ENCODE results near the gene MOB2. TPM values are rescaled to one million over a fixed set of nuclear protein-coding genes. Genes with fewer than 3 reads are reported as not detected.
A peak's percentile ranks its signal among the peaks of the same experiment; 100 is the strongest.

MOB2 gene
- total and polyA plus RNA-seq, 7 experiments from 2014 or later, result 37.6 to 59.8 (median 51.2) TPM

DNA sequence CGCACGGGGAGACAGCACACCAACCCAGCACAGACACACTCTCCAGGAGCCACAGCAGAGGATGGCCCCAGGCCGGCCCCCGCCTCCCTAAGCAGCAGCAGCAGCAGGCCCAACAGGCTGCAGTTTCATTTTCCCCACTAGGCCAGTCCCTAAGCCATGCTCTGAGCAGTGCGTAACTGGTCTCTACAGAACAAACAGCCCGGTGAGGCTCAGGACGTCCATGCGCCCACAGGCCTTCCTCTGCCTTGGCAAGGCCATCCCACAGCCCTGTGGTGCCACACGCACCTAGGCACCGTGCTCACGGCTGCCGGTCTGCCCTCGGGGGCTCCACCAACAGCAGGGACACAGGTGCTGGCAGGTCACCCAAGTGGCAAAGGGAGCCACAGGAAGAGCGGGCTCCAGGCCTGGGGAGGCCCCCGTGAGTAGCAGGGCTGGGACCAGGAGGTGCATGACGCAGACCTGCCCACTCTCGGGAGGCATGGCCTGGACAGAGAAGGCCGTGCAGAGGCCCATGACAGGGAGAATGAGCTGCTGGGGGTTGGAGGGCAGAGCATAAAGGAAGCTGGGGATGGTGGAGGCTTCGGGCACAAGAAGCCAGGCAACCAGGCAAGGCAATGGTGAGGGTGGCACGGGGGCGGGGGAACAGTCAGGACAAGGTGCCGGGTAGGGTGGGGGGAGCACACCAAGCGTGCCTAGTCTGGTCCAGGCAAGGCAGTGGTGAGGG is 1.4 kb upstream of the MOB2 start:
- H3K36me3 ChIP-seq (ENCODE audit: control insufficient read depth in 2 of 3, insufficient read depth in 3 of 3, low read length in 3 of 3), result peaks cover 0 to 28% (median 0%) of the 10 kb centered on the region in 3 experiments
- Mint-ChIP-seq H3K27ac (peak overlapping the region in 1 of 9 donors; percentile 69), H3K36me3 (peaks cover 0 to 5% (median 0%) of the 10 kb centered on the region in 5 donors), H3K27me3 (no peaks in the 10 kb centered on the region), H3K9me3 (no peaks in the 10 kb centered on the region), H3K4me1 (peaks cover 6 to 46% (median 32%) of the 10 kb centered on the region in 7 donors), H3K4me3 (peak overlapping the region in 1 of 10 donors; percentile 11)
- ATAC-seq (no peak), DNase-seq (no peak)
- ChIA-PET CTCF (no interaction called here), POLR2A (no interaction called here)
- peaks cover 7 to 9% of the 10 kb centered on the region in 2 donors for H3K4me1 ChIP-seq (ENCODE audit: control insufficient read depth in 2 of 2, insufficient read depth in 2 of 2, low read length in 2 of 2)
- no peak overlapping the region for H3K4me3 ChIP-seq (ENCODE audit: low read length)
- H3K27ac ChIP-seq (ENCODE audit: low read depth, low read length), result no peak overlapping the region
- no peaks in the 10 kb centered on the region for H3K9me3 ChIP-seq (ENCODE audit: control insufficient read depth in 2 of 3, low read length in 3 of 3)
- intact Hi-C loops (cut with micrococcal nuclease), result no loop called here
- H3K27me3 ChIP-seq (ENCODE audit: control insufficient read depth in 2 of 2, insufficient read depth in 2 of 2, low read length in 2 of 2), result no peaks in the 10 kb centered on the region

GRCh38 chr11:1487091-1487850 is 692 bp upstream of the MOB2 start:
- Mint-ChIP-seq H3K4me1 (peaks cover 4 to 38% (median 24%) of the 10 kb centered on the region in 7 donors), H3K9me3 (no peaks in the 10 kb centered on the region), H3K27me3 (no peaks in the 10 kb centered on the region), H3K36me3 (peaks cover 0 to 5% (median 0%) of the 10 kb centered on the region in 5 donors), H3K27ac (peak overlapping the region in 2 of 9 donors; percentile 8 to 14), H3K4me3 (peak overlapping the region in 1 of 10 donors; percentile 25)
- Histone ChIP-seq H3K27me3 (ENCODE audit: control insufficient read depth in 2 of 2, insufficient read depth in 2 of 2, low read length in 2 of 2) (no peaks in the 10 kb centered on the region), H3K4me1 (ENCODE audit: control insufficient read depth in 2 of 2, insufficient read depth in 2 of 2, low read length in 2 of 2) (peaks cover 7 to 9% of the 10 kb centered on the region in 2 donors), H3K27ac (ENCODE audit: low read depth, low read length) (no peak overlapping the region), H3K4me3 (ENCODE audit: low read length) (no peak overlapping the region), H3K36me3 (ENCODE audit: control insufficient read depth in 2 of 3, insufficient read depth in 3 of 3, low read length in 3 of 3) (peaks cover 0 to 34% (median 0%) of the 10 kb centered on the region in 3 experiments), H3K9me3 (ENCODE audit: control insufficient read depth in 2 of 3, low read length in 3 of 3) (no peaks in the 10 kb centered on the region)
- no peak for DNase-seq
- ChIA-PET POLR2A (no interaction called here), CTCF (no interaction called here)
- intact Hi-C loops (cut with micrococcal nuclease), result no loop called here
- ATAC-seq, result no peak

DNA sequence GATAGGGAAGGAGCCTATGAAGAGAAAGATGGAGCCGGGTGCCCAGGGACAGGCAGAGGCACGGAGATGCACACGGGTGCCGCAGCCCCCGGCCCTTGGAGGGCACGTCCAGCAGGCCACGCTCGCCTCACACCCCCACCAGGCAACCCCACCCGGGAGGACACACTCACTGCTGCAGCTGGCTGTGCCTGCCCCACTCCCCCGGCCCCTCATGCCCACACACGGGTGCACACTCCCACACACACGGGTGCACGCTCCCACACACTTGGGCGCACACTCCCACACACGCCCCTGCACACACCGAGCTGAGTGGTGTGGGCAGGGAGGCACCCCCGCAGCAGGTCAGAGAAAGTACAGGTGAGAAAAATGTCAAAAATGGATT is 1.1 kb downstream of the MOB2 start:
- ChIA-PET CTCF (no interaction called here), POLR2A (no interaction called here)
- ATAC-seq (no peak), DNase-seq (no peak)
- Histone ChIP-seq H3K27me3 (ENCODE audit: control insufficient read depth in 2 of 2, insufficient read depth in 2 of 2, low read length in 2 of 2) (no peaks in the 10 kb centered on the region), H3K9me3 (ENCODE audit: control insufficient read depth in 2 of 3, low read length in 3 of 3) (no peaks in the 10 kb centered on the region), H3K36me3 (ENCODE audit: control insufficient read depth in 2 of 3, insufficient read depth in 3 of 3, low read length in 3 of 3) (peaks cover 0 to 46% (median 0%) of the 10 kb centered on the region in 3 experiments), H3K27ac (ENCODE audit: low read depth, low read length) (no peak overlapping the region), H3K4me1 (ENCODE audit: control insufficient read depth in 2 of 2, insufficient read depth in 2 of 2, low read length in 2 of 2) (peaks cover 7 to 9% of the 10 kb centered on the region in 2 donors), H3K4me3 (ENCODE audit: low read length) (no peak overlapping the region)
- intact Hi-C loops (cut with micrococcal nuclease), result no loop called here
- peak overlapping the region in 1 of 9 donors; percentile 61 for H3K27ac Mint-ChIP-seq
- H3K9me3 Mint-ChIP-seq, result no peaks in the 10 kb centered on the region
- peak overlapping the region in 2 of 10 donors; percentile 4 to 26 for H3K4me3 Mint-ChIP-seq
- no peaks in the 10 kb centered on the region for H3K27me3 Mint-ChIP-seq
- peaks cover 0 to 5% (median 0%) of the 10 kb centered on the region in 5 donors for H3K36me3 Mint-ChIP-seq
- H3K4me1 Mint-ChIP-seq, result peaks cover 4 to 37% (median 22%) of the 10 kb centered on the region in 7 donors

DNA sequence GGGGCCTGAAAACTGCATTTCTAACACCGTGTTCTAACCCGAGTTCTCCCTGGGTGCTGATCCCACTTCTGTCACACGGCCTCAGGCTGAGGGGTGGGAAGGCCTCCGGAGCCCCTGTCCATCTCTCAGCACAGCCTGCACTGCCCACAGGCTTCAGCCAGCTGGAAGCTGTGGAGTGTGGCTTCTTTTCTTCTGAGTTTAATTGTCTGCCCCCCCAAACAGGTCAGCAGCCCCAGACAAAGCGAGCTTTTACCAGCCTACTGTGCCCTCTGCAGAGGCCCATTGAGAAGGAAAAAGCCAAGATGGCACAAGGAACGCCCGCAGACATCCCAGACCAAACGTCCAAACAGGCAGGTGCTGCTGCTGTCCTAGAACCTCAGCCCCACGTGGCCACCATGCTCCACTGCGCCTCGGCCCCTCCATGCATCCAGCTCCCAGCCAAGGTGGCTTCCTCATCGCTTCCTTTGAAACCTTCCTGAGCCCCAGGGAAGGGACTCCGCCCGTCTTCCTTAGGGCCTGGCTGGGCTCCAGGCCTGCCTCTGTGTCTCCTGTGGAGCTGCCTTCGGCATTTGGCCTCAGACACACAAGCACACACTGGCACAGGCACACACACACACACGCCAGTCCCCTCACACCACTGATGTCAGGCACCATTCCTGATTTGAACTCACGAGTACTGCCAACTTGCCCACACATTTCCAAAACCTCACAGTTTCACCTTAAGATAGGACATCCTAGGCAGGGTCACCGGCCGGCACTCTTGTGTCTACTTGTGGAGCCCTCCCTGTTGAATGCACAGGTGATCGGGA is 1.7 kb downstream of the MOB2 start:
- POLR2A ChIA-PET, result no interaction called here
- H3K27me3 Mint-ChIP-seq, result no peaks in the 10 kb centered on the region
- intact Hi-C loops (cut with micrococcal nuclease), result no loop called here
- H3K9me3 ChIP-seq (ENCODE audit: control insufficient read depth in 2 of 3, low read length in 3 of 3), result no peaks in the 10 kb centered on the region
- H3K4me3 ChIP-seq (ENCODE audit: low read length), result no peak overlapping the region
- H3K36me3 Mint-ChIP-seq, result peaks cover 0 to 5% (median 0%) of the 10 kb centered on the region in 5 donors
- H3K4me1 ChIP-seq (ENCODE audit: control insufficient read depth in 2 of 2, insufficient read depth in 2 of 2, low read length in 2 of 2), result peaks cover 7 to 9% of the 10 kb centered on the region in 2 donors
- ATAC-seq (no peak), DNase-seq (no peak)
- peaks cover 0 to 52% (median 0%) of the 10 kb centered on the region in 3 experiments for H3K36me3 ChIP-seq (ENCODE audit: control insufficient read depth in 2 of 3, insufficient read depth in 3 of 3, low read length in 3 of 3)
- H3K4me1 Mint-ChIP-seq, result peaks cover 4 to 37% (median 22%) of the 10 kb centered on the region in 7 donors
- no peaks in the 10 kb centered on the region for H3K27me3 ChIP-seq (ENCODE audit: control insufficient read depth in 2 of 2, insufficient read depth in 2 of 2, low read length in 2 of 2)
- no peak overlapping the region for H3K27ac ChIP-seq (ENCODE audit: low read depth, low read length)
- H3K27ac Mint-ChIP-seq, result peak overlapping the region in 3 of 9 donors; percentile 41 to 67 (median 61)
- CTCF ChIA-PET, result no interaction called here
- peak overlapping the region in 2 of 10 donors; percentile 4 to 26 for H3K4me3 Mint-ChIP-seq
- no peaks in the 10 kb centered on the region for H3K9me3 Mint-ChIP-seq

- Histone ChIP-seq H3K4me3 (ENCODE audit: low read length) (no peak overlapping the region), H3K9me3 (ENCODE audit: control insufficient read depth in 2 of 3, low read length in 3 of 3) (no peaks in the 10 kb centered on the region), H3K36me3 (ENCODE audit: control insufficient read depth in 2 of 3, insufficient read depth in 3 of 3, low read length in 3 of 3) (peaks cover 0 to 59% (median under 1%) of the 10 kb centered on the region in 3 experiments), H3K27me3 (ENCODE audit: control insufficient read depth in 2 of 2, insufficient read depth in 2 of 2, low read length in 2 of 2) (no peaks in the 10 kb centered on the region), H3K4me1 (ENCODE audit: control insufficient read depth in 2 of 2, insufficient read depth in 2 of 2, low read length in 2 of 2) (peaks cover 7 to 9% of the 10 kb centered on the region in 2 donors), H3K27ac (ENCODE audit: low read depth, low read length) (no peak overlapping the region)
- CTCF ChIA-PET, result no interaction called here
- no peak overlapping the region for H3K4me3 Mint-ChIP-seq
- H3K27me3 Mint-ChIP-seq, result no peaks in the 10 kb centered on the region
- ATAC-seq (no peak), DNase-seq (no peak)
- H3K4me1 Mint-ChIP-seq, result peaks cover 4 to 31% (median 17%) of the 10 kb centered on the region in 7 donors
- no peak overlapping the region for H3K27ac Mint-ChIP-seq
- no peaks in the 10 kb centered on the region for H3K9me3 Mint-ChIP-seq
- POLR2A ChIA-PET, result no interaction called here
- H3K36me3 Mint-ChIP-seq, result peaks cover 0 to 5% (median 0%) of the 10 kb centered on the region in 5 donors
- intact Hi-C loops (cut with micrococcal nuclease), result no loop called here
Measured at GRCh38 chr11:1484061-1484671, 2.4 kb downstream of the MOB2 start.

DNA sequence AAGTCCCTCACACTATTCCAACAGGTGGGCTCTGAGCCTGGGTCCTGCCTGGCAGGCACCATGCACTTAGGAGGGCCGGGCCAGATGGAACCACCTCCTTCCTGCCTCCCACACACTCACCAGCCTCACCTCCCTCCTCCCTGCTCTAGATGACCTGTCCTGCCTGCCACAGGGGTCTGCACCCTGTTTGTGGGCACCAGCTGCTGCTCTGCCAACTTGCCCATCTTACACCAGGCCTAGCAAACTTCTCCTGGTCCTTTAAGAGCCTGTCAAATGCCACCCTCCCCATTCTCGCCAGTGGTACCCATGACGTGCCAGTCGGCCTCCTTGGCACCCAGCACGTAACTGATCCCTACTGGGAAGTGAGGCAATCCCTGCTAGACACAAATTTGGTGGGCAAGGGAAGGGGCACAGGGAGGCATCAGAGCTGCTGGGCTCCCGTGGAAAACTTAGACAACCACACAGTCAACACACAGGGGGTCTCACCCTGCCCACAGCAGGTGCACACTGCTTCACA is 3.1 kb downstream of the MOB2 start:
- Mint-ChIP-seq H3K27ac (peak overlapping the region in 2 of 9 donors; percentile 14 to 19), H3K4me3 (no peak overlapping the region), H3K27me3 (no peaks in the 10 kb centered on the region), H3K36me3 (peaks cover 0 to 5% (median 4%) of the 10 kb centered on the region in 5 donors), H3K4me1 (peaks cover 8 to 25% (median 20%) of the 10 kb centered on the region in 7 donors), H3K9me3 (no peaks in the 10 kb centered on the region)
- DNase-seq (no peak), ATAC-seq (no peak)
- peaks cover 4 to 66% (median 8%) of the 10 kb centered on the region in 3 experiments for H3K36me3 ChIP-seq (ENCODE audit: control insufficient read depth in 2 of 3, insufficient read depth in 3 of 3, low read length in 3 of 3)
- no peaks in the 10 kb centered on the region for H3K27me3 ChIP-seq (ENCODE audit: control insufficient read depth in 2 of 2, insufficient read depth in 2 of 2, low read length in 2 of 2)
- H3K4me3 ChIP-seq (ENCODE audit: low read length), result no peak overlapping the region
- intact Hi-C loops (cut with micrococcal nuclease), result no loop called here
- ChIA-PET CTCF (no interaction called here), POLR2A (no interaction called here)
- no peaks in the 10 kb centered on the region for H3K9me3 ChIP-seq (ENCODE audit: control insufficient read depth in 2 of 3, low read length in 3 of 3)
- peaks cover 7 to 9% of the 10 kb centered on the region in 2 donors for H3K4me1 ChIP-seq (ENCODE audit: control insufficient read depth in 2 of 2, insufficient read depth in 2 of 2, low read length in 2 of 2)
- H3K27ac ChIP-seq (ENCODE audit: low read depth, low read length), result no peak overlapping the region
